NB4 (cell line): ENCODE measurements around the gene PLBD2.

ENCODE experiments used
- DNase-seq: peaks from one replicate; pipeline ENCODE4 v3.0.0; 2010; ENCODE audit warnings: low read depth
- H3K4me3 ChIP-seq: one replicate; pipeline ENCODE4 v1.5.1; 2011; ENCODE audit warnings: mild to moderate bottlenecking, low read depth, low read length, moderate library complexity
- MYC ChIP-seq: IDR thresholded peaks from 2 replicates; pipeline ENCODE4 v1.6.1; 2011; ENCODE audit warnings: low read depth, low read length
- POLR2A ChIP-seq: IDR thresholded peaks from 2 replicates; pipeline ENCODE4 v1.6.1; 2011; ENCODE audit warnings: mild to moderate bottlenecking; ENCODE audit not compliant: insufficient read length; ENCODE audit errors: extremely low read depth

The PLBD2 gene

GRCh38 chr12:113440336-113440735 is 81.9 kb downstream of the PLBD2 start:
- no peak overlapping the region for H3K4me3 ChIP-seq
- TF ChIP-seq MYC (no peak), POLR2A (no peak)
- no peak for DNase-seq
